BLaER1 treated with 17β-estradiol and CSF1 and Interleukin-3, amounts not matched to agents 10 nM and 100 nM (cell line): Measurements from ENCODE around the gene SYDE2.

Experiments
- H3K27ac ChIP-seq, 11 experiments: shearing (Covaris generic); formaldehyde crosslinking; 2 replicates each; pipeline ENCODE4 v1.8.1; 2022
- H3K27me3 ChIP-seq, 11 experiments: shearing (Covaris generic); formaldehyde crosslinking; 2 replicates each; pipeline ENCODE4 v1.8.1; 2022
- H3K36me3 ChIP-seq, 11 experiments: shearing (Covaris generic); formaldehyde crosslinking; 2 replicates each; pipeline ENCODE4 v1.8.1; 2022
- H3K4me1 ChIP-seq, 10 experiments: shearing (Covaris generic); formaldehyde crosslinking; 2 replicates each; pipeline ENCODE4 v1.8.1; 2022
- H3K4me2 ChIP-seq, 11 experiments: shearing (Covaris generic); formaldehyde crosslinking; 2 replicates each; pipeline ENCODE4 v1.8.1; 2022
- H3K4me3 ChIP-seq, 10 experiments: shearing (Covaris generic); formaldehyde crosslinking; 2 replicates each; pipeline ENCODE4 v1.8.1; 2022
- H3K9ac ChIP-seq, 11 experiments: shearing (Covaris generic); formaldehyde crosslinking; 2 replicates each; pipeline ENCODE4 v1.8.1; 2022
- H3K9me3 ChIP-seq, 11 experiments: shearing (Covaris generic); formaldehyde crosslinking; replicated peaks in 1 of 11; 2 replicates each; pipeline ENCODE4 v1.8.1; 2022
- H4K20me1 ChIP-seq, 11 experiments: shearing (Covaris generic); formaldehyde crosslinking; 2 replicates each; pipeline ENCODE4 v1.8.1; 2022
- Cebpa-rat ChIP-seq, 11 experiments: shearing (Covaris generic); IDR thresholded peaks; 2 replicates each; pipeline ENCODE4 v1.8.1; 2022

Gene SYDE2

DNA sequence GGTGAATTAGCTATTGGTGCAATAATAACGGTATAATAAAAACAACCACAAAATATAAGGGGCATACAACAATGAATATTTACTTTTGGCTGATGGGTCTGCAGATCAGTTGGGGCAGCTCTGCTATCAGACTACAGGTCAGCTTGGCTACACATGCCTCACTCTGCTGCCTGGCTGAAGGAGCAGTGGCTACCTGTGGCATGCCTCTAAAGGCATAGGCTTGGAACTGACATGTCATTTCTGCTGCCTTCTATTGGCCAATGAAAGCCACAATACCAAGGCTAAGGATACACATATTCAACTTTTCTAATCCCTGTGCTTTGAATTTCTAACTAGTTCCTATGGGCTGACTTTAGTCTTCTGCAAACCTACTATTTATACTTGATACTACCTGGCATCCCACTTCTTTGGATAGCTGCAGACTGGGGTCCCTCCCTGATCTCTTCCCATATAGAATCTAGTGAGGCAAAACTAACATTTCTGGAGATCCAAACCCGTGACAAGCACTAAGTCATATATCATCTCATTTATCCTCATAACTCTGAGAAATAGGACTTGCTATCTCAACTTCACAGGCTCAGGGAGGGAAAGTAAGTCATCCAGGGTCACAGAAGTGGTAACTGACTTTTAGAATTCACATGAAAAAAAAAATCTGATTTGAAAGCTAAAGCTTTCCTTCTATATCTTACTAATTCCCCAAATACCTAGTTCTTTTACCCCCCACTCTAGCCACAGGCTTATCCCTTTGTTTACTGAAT lies 19.2 kb upstream of the SYDE2 start:
- Histone ChIP-seq H3K4me2 (no peak overlapping the region), H3K4me1 (no peaks in the 10 kb centered on the region), H3K36me3 (no peaks in the 10 kb centered on the region), H3K9ac (no peak overlapping the region), H3K4me3 (no peak overlapping the region), H3K9me3 (no peaks in the 10 kb centered on the region), H4K20me1 (no peaks in the 10 kb centered on the region), H3K27ac (no peak overlapping the region), H3K27me3 (no peaks in the 10 kb centered on the region)
- no peak for TF ChIP-seq Cebpa-rat (IDR thresholded peaks at IDR 0.05)

DNA sequence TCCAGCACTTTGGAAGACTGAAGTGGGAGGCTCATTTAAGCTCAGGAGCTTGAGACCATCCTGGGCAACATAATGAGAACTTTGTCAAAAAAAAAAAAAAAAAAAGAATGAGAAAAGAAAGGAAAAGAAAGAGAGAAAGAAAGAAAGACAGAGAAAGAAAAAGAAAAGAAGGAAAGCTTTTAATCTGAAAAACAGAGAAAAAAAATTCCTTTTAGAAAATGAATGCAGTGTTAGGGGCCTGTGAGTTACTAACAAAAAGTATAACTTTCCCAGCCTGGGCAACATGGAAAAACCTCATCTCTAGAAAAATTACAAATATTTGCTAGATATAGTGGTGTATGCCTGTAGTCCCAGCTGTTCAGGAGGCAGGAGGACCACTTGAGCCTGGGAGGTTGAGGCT lies 15.9 kb upstream of the SYDE2 start:
- H3K4me1 ChIP-seq: no peaks in the 10 kb centered on the region
- no peak overlapping the region for H3K4me2 ChIP-seq
- no peak overlapping the region for H3K9ac ChIP-seq
- no peak overlapping the region for H3K27ac ChIP-seq
- TF ChIP-seq Cebpa-rat (IDR thresholded peaks at IDR 0.05): no peak
- no peak overlapping the region for H3K4me3 ChIP-seq
- no peaks in the 10 kb centered on the region for H3K36me3 ChIP-seq
- no peaks in the 10 kb centered on the region for H3K9me3 ChIP-seq
- no peaks in the 10 kb centered on the region for H3K27me3 ChIP-seq
- H4K20me1 ChIP-seq: no peaks in the 10 kb centered on the region

DNA sequence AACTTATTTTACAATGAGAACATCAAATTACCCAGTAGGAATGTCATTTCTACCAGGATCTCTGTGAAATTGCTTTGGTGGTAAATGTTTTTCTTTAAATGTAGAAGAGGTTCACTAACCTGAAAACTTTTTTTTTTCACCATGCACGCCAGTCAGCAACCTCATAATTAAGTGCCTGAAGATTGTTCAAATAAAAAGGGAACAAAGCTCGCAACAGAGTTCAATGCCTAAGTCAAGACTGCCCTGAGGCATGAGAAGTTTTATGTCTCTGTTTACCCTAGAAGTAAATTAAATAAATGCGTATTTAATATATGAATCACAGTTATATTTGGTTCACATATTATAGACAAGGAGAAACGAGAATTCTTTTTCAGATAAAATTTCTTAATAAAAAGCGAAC lies 13.8 kb upstream of the SYDE2 start:
- Histone ChIP-seq H4K20me1 (no peaks in the 10 kb centered on the region), H3K9me3 (no peaks in the 10 kb centered on the region), H3K27me3 (no peaks in the 10 kb centered on the region), H3K27ac (no peak overlapping the region), H3K9ac (no peak overlapping the region), H3K4me1 (no peaks in the 10 kb centered on the region), H3K4me2 (no peak overlapping the region), H3K4me3 (no peak overlapping the region), H3K36me3 (no peaks in the 10 kb centered on the region)
- TF ChIP-seq Cebpa-rat (IDR thresholded peaks at IDR 0.05): no peak

DNA sequence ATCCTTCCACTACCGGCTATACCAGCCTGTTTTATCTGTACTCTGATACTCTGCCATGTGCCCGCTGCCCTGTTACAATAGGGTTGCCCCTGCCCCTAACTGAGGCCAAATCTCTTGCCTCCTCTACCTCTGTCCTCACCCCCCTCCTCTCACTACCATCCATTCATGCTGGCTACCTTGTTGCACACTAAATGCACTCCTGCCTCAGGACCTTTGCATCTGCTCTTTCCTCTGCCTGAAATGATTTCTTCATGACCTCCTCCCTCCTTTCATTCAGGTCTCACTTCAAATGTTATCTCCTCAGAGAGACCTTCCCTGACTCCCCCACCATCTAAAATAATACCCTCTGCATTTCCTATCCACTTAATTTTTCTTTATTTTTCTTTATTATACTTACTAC lies 7.7 kb upstream of the SYDE2 start:
- H3K36me3 ChIP-seq: no peaks in the 10 kb centered on the region
- no peaks in the 10 kb centered on the region for H3K4me1 ChIP-seq
- H3K4me3 ChIP-seq: no peak overlapping the region
- no peaks in the 10 kb centered on the region for H4K20me1 ChIP-seq
- no peaks in the 10 kb centered on the region for H3K9me3 ChIP-seq
- no peak overlapping the region for H3K9ac ChIP-seq
- no peak for TF ChIP-seq Cebpa-rat (IDR thresholded peaks at IDR 0.05)
- no peak overlapping the region for H3K27ac ChIP-seq
- H3K4me2 ChIP-seq: no peak overlapping the region
- H3K27me3 ChIP-seq: peaks cover 0 to 16% (median 6%) of the 10 kb centered on the region in 11 experiments; a peak in 17 of 22 replicates

DNA sequence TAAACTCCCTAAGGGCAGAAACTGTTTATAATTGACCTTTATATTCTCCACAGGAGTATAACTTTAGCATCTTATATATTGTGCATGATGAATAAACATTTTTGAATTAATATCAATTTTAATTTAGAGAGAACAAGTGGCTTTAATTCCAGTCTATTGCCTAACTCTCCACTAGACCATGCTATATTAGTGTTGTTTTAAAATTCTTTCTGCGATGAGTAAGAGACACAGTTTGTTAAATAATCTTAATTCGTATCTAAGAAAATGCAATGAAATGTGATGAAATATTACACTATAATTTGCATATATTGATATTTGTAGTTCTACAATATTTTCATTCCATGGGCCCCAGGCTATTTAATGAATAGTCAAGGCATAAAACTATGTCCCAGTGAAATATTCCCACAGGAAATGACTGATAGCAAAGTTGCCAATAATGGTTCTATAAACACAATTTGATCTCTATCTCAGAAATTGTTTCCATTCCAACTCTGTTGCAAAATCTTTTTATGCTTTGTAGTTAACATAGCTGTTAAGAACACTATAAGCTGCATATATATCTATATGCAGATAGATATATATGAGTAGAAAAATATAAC lies 2.9 kb upstream of the SYDE2 start:
- no peak overlapping the region for H3K27ac ChIP-seq
- no peak overlapping the region for H3K4me2 ChIP-seq
- no peaks in the 10 kb centered on the region for H3K9me3 ChIP-seq
- H3K9ac ChIP-seq: no peak overlapping the region
- H3K36me3 ChIP-seq: no peaks in the 10 kb centered on the region
- no peak overlapping the region for H3K4me3 ChIP-seq
- H3K4me1 ChIP-seq: peaks cover 0 to 20% (median 10%) of the 10 kb centered on the region in 10 experiments; a peak in 16 of 20 replicates
- no peak for TF ChIP-seq Cebpa-rat (IDR thresholded peaks at IDR 0.05)
- H4K20me1 ChIP-seq: peaks cover 0 to 21% (median 9%) of the 10 kb centered on the region in 11 experiments; a peak in 11 of 22 replicates
- H3K27me3 ChIP-seq: peaks cover 47 to 64% (median 54%) of the 10 kb centered on the region in 11 experiments

DNA sequence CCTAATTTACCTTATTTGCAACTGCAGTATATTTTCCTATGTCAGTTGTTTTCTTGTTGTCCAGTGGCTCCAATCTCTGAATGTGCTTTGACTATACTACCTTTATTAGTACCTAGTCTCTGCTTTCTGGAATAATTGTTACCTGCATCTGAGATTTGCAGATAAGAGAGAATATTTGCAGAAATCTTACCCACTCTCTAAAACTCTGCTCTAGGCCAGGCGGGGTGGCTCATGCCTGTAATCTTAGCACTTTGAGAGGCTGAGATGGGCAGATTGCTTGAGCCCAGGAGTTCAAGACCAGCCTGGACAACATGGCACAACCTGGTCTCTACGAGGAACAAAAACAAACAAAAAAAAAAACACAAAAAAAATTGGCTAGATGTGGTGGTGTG lies 2.0 kb upstream of the SYDE2 start:
- Histone ChIP-seq H3K4me1 (peaks cover 0 to 20% (median 10%) of the 10 kb centered on the region in 10 experiments; a peak in 16 of 20 replicates), H4K20me1 (peaks cover 0 to 21% (median 9%) of the 10 kb centered on the region in 11 experiments; a peak in 11 of 22 replicates), H3K27ac (no peak overlapping the region), H3K4me2 (no peak overlapping the region), H3K9me3 (no peaks in the 10 kb centered on the region), H3K27me3 (peaks cover 47 to 72% (median 62%) of the 10 kb centered on the region in 11 experiments), H3K9ac (no peak overlapping the region), H3K4me3 (no peak overlapping the region), H3K36me3 (no peaks in the 10 kb centered on the region)
- no peak for TF ChIP-seq Cebpa-rat (IDR thresholded peaks at IDR 0.05)

DNA sequence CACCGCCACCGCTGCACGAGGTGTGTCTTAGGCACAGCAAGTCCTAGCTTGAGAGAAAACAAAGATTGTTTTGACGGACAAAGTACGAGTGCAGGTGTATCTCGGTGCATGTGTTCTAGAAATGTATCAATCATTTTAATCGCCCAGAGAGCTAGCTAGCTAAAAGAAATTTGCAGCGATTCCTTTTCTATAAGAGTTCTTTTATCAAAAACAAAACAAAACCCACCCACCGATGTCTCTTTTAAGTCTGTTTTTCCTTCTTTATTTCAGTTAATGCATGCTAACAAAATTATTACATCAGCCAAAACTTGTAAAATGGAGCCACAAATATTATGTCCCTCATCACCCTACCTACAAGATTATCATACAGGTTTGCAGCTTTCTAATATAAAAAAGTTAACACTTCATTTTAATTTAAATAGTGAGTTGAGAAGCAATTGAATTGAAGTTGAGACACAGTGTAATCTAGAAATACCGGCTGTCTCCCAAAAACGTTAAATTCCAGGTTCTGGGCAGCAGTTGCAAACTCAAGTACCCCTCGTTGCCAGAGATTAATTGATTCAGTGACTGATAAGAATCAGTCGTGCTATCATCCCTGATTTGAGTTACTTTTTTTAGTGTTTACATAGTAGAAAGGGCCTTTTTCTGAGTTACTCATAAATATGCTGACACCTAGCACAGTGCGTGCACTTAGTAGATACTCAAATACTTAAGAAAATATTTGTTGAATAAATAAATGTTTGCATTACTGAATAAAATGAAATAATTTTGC lies 1.5 kb upstream of the SYDE2 start:
- no peak for TF ChIP-seq Cebpa-rat (IDR thresholded peaks at IDR 0.05)
- peaks cover 0 to 20% (median 10%) of the 10 kb centered on the region in 10 experiments; a peak in 16 of 20 replicates for H3K4me1 ChIP-seq
- H3K36me3 ChIP-seq: no peaks in the 10 kb centered on the region
- H3K27me3 ChIP-seq: peaks cover 47 to 76% (median 66%) of the 10 kb centered on the region in 11 experiments
- H4K20me1 ChIP-seq: peaks cover 0 to 21% (median 9%) of the 10 kb centered on the region in 11 experiments; a peak in 11 of 22 replicates
- H3K4me2 ChIP-seq: peak overlapping the region; percentile 91 to 100 (median 99)
- H3K9ac ChIP-seq: peak overlapping the region in 3 of 11 experiments; percentile 73 to 75 (median 74); a peak in 4 of 22 replicates
- no peak overlapping the region for H3K27ac ChIP-seq
- H3K4me3 ChIP-seq: peak overlapping the region; percentile 66 to 83 (median 72)
- no peaks in the 10 kb centered on the region for H3K9me3 ChIP-seq

DNA sequence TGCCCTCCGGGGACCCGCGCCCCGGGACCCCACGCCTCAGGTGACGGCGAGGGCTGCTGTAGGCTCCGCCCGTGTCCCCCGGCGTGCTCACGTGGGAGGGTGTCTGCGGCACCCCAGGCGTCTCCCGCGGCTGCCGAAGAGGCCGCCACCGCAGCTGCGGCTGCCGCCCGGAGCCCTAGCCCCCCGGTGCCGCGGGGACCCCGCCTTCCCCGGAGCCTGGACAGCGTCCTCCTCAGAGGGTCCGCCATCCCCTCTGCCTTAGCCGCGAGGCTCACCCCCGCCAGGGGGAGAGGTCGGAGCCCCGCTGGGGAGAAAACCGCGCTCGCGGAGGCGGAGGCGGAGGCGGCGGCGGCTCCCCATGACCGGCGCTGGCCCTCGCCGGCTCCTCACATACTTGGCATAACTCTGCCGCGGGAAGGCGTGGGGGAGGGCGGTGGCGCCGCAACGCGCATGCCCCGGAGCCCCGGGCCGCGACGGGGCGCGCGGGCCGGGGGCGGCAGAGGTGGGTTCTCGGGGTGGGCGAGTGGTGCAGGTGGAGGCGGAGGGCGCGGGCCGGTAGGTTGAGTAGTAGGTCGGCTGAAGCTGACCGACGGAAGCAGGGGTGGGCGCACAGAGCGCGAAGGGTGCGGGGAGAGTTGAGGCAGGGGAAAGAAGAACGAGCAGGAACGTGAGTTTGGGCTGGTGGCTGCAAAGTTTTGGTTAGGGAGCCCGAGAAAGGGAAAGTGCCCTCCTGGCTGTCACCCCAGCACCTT lies 700 bp upstream of the SYDE2 start:
- H3K27me3 ChIP-seq: peaks cover 47 to 78% (median 66%) of the 10 kb centered on the region in 11 experiments

More for the DNA sequence above, 700 bp upstream of the SYDE2 start:
- H3K27ac ChIP-seq: peak overlapping the region in 2 of 11 experiments; percentile 19 to 38; a peak in 2 of 22 replicates
- peak overlapping the region; percentile 36 to 75 (median 70) for H3K9ac ChIP-seq
- peaks cover 0 to 20% (median 10%) of the 10 kb centered on the region in 10 experiments; a peak in 16 of 20 replicates for H3K4me1 ChIP-seq
- H3K9me3 ChIP-seq: no peaks in the 10 kb centered on the region
- peak overlapping the region; percentile 91 to 100 (median 99) for H3K4me2 ChIP-seq
- no peak for TF ChIP-seq Cebpa-rat (IDR thresholded peaks at IDR 0.05)
- peak overlapping the region; percentile 66 to 83 (median 72) for H3K4me3 ChIP-seq
- H4K20me1 ChIP-seq: peaks cover 0 to 21% (median 9%) of the 10 kb centered on the region in 11 experiments; a peak in 11 of 22 replicates
- H3K36me3 ChIP-seq: no peaks in the 10 kb centered on the region
